GM12872 (cell line): ENCODE data around the gene TMIGD3.

Experiments
- CTCF ChIP-seq: IDR thresholded peaks from 3 replicates; pipeline ENCODE4 v1.5.1; 2011; ENCODE audit warnings: low read depth, mild to moderate bottlenecking, low read length, moderate library complexity; ENCODE audit not compliant: insufficient read depth

TMIGD3 gene

DNA sequence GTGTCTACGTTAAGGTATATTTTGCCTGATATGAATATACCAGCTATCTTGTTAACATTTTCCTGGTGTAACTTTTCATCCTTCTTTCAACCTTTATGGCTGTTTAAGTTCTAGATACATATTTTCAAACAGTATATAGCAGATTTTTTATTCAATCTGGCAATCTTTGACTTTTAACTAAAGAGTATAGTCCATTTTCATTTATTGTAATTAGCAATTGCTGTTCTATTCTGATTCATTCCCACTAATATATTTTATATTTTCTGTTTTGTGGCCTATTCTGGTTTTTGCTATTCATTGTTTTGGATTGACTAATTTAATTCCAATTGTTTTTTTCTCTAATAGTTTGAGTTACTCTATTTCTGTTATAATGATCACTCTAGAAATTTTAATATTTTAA lies 37.0 kb downstream of the TMIGD3 start:
- TF ChIP-seq CTCF: no peak

DNA sequence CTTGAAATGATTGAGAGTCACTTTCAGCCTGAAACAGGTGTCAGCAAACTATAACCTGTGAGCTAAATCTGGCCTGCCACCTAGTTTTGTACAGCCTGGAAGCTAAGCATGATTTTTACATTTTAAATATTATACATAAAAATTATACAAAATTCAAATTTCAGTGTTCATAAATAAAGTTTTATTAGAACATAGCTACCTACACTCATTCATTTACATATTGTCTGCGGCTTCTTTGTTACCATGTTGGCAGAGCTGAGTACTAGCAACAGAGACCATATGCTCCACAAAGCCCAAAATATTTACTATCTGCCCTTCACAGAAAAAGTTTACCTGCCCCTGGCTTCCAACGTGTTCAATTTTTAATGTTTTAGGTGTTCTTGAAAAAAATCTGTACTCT lies 37.7 kb downstream of the TMIGD3 start:
- TF ChIP-seq CTCF: no peak

- TF ChIP-seq CTCF: no peak
Measured at GRCh38 chr1:111463029-111463683, 40.3 kb downstream of the TMIGD3 start.

DNA sequence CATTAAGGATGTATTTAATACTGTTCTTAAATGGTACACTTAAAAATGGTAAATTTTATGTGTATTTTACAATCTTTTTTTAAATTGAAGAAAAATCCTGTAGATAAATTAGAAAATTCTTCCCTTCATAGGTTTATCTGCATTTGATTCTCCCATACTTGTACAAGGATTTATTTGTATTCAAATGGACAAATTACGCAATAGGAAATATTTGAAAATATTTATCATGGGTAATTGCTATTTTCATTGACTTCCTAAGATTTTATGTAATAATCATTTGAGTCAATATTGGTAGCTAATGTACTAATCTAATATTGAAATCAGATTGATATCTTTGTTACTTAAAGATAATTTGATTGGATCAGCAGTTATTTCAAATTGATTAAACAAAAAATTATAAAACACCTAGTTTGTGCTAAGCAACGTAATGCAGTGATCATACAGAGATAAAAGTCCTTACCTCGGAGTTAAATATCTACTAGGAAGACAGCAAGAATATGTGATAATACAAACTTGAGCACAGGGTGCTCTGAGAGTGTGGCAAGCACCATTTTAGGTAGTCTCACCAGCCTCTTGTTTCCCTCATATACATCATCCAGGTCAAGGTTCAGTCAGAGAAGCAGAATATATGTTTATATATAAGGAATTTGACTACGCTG lies 40.9 kb downstream of the TMIGD3 start:
- TF ChIP-seq CTCF: no peak

- TF ChIP-seq CTCF: no peak
Measured at GRCh38 chr1:111461765-111462164, 41.7 kb downstream of the TMIGD3 start.

- TF ChIP-seq CTCF: no peak
Measured at GRCh38 chr1:111455642-111456031, 47.8 kb downstream of the TMIGD3 start.

DNA sequence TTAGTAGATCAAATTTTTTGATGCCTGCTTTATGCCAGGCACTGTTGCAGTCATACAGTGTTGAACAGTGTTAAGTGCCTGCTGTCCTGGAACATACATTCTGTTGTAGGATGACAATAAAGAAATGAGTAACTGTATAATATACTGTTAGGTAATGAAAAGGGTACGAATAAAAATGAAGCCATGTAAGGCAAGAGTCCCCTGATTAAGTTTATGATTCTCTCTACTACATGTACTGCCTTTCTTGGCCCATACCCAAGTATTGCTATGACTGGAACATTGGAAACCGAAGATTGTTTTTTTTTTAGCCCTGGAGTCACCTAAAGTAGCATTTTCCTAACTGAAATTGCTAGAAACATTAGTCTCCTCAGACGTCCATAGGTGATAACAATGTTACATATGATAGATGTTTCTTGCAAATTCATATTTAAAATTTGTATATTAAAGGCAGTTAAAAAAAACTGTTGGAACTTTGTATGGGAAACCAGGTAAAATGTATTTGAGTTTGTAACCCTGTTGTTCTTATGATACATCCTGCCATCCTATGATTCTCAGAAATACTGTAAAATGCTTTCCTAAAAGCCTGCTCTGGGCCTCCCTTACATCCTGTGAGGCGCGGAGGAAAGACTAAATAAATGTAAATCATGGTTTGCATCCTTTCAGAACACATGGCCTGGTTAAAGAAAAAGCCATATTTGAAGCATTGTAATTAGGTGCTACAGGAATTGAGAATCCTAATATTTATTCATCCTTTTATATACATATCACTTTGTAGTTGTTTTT lies 48.4 kb downstream of the TMIGD3 start:
- TF ChIP-seq CTCF: no peak
